GM08714 (cell line): ENCODE results near the gene KHSRP.
"Not testable (repeated sequence)": the region's sequence is repeated elsewhere in the genome, so short reads cannot be mapped to it uniquely, and the experiment has no call there.

ENCODE experiments used
- H3K4me3 ChIP-seq: fragments of 200-500 bp; sonication (Bioruptor generic); 2 replicates; pipeline ENCODE4 v1.5.1; 2014; ENCODE audit warnings: mild to moderate bottlenecking, low read length, inconsistent platforms
- ZNF274 ChIP-seq: IDR thresholded peaks from 2 replicates; pipeline ENCODE4 v1.6.1; 2012; ENCODE audit warnings: mild to moderate bottlenecking, low read depth, low read length

Gene KHSRP

GRCh38 chr19:6416658-6417405, 7.8 kb downstream of the KHSRP start:
- H3K4me3 ChIP-seq = no peak overlapping the region
- no peak for TF ChIP-seq ZNF274

GRCh38 chr19:6415591-6416190, 8.9 kb downstream of the KHSRP start:
- H3K4me3 ChIP-seq = no peak overlapping the region
- TF ChIP-seq ZNF274 = no peak

- H3K4me3 ChIP-seq = no peak overlapping the region
- TF ChIP-seq ZNF274 = no peak
Observed at GRCh38 chr19:6414793-6415590, 9.6 kb downstream of the KHSRP start.

GRCh38 chr19:6413721-6414643, 10.6 kb downstream of the KHSRP start:
- no peak for TF ChIP-seq ZNF274
- no peak overlapping the region for H3K4me3 ChIP-seq

- TF ChIP-seq ZNF274 = no peak
- H3K4me3 ChIP-seq = no peak overlapping the region
Observed at GRCh38 chr19:6413291-6413690, 11.3 kb downstream of the KHSRP start.

GRCh38 chr19:6412447-6413091, 12.0 kb downstream of the KHSRP start:
- TF ChIP-seq ZNF274 = no peak

GRCh38 chr19:6412061-6412446, 12.6 kb downstream of the KHSRP start:
- no peak overlapping the region for H3K4me3 ChIP-seq
- no peak for TF ChIP-seq ZNF274

More at GRCh38 chr19:6412447-6413091, 12.0 kb downstream of the KHSRP start:
- H3K4me3 ChIP-seq = no peak overlapping the region

DNA sequence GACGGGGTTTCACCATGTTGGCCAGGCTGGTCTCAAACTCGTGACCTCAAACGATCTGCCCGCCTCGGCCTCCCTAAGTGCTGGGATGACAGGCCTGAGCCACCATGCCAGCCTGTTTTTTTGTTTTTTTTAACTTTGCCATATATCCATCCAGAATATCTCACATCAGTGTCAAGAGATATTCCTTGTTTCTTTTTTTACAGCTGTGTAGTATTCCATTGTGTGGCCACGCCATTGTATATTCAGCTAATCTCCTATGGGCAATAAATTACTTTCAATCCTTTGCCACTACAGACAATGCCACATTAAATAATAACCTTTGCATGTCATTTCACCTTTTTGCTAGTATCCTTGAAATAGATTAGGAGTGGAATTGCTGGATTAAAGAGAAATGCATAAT, 15.3 kb downstream of the KHSRP start:
- no peak for TF ChIP-seq ZNF274
- no peak overlapping the region for H3K4me3 ChIP-seq

DNA sequence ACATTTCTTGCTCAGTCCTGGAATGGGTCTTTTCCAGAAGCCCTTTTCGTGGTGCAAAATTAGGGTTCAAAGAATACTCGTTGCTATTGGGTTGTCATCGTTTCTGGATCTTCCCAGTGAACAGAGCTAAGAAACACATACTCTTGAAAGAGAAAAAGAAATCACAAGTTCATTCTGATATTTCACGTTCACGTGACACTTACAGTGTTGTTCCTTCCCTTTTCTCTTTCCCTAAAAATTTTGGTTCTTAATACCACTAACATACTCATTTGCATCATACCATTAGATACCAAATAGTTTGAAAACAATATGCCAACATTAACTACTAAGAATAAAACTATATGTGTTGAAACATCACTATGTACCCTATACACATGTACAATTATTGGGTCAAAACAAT, 18.2 kb downstream of the KHSRP start:
- no peak for TF ChIP-seq ZNF274
- no peak overlapping the region for H3K4me3 ChIP-seq

DNA sequence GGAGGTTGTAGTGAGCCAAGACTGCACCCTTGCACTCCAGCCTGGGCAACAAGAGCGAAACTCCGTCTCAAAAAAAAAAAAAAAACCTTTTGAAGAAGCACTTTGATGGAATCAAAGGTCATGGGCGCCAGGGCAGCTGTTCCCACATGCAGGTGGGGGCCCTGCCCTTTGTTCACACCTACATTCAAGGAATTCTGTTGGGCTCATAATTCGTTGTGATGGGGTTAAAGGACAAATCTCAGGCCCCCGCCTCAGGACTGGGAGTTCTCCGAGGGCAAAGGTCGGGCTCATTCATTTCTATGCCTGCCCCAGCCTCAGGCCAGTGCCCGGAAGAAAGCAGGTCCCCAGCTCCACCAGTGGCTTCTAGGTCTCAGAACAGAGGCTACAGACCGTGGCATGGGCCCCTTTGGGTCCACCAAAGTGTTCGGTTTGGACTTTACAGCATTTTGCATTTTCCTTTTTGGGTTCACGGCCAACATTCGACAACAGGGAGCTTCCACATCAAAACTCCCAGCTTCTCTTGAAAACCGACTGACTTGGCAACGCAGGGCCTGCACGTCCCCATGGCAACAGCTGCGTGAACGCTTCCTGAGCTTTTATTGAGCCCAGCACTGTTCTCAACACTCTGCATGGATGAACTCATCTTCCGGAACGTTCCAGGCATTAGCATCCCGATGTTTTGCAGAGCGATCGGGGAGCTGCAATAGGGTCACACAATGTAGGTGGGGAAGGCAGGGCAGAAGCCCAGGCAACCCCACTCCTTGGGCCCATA, 21.6 kb downstream of the KHSRP start:
- H3K4me3 ChIP-seq = no peak overlapping the region
- TF ChIP-seq ZNF274 = no peak

GRCh38 chr19:6402058-6402457, 22.6 kb downstream of the KHSRP start:
- no peak overlapping the region for H3K4me3 ChIP-seq
- TF ChIP-seq ZNF274 = no peak

GRCh38 chr19:6400062-6400944, 24.3 kb downstream of the KHSRP start:
- not testable (repeated sequence) for H3K4me3 ChIP-seq
